SKM-1 treated with dmso at 0.1 percent for 144 hours (cell line): ENCODE measurements around the gene TPT1.
"Not testable (repeated sequence)": the region's sequence is repeated elsewhere in the genome, so short reads cannot be mapped to it uniquely, and the experiment has no call there.

ENCODE experiments used
- DNase-seq: peaks from one replicate; lab custom pipeline; 2025; ENCODE audit not compliant: unreplicated experiment; lab: John Stamatoyannopoulos, UW

TPT1 gene

DNA sequence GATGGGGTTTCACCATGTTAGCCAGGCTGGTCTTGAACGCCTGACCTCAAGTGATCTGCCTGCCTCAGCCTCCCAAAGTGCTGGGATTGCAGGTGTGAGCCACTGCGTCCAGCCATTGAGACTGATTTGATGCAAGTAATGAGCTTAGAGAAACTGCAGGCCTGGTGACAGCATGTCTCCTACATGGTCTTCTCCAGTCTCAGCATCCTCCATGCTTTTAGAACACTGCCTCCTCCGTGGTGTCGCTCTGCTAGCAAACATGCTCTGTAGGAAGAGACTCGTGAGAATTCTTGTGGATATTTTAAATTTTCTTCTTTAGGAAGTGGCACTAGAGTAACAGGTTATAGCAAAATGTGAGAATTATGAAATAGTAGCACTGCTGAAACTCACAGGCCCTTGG lies 37.1 kb downstream of the TPT1 start:
- DNase-seq: no peak

- no peak for DNase-seq
Measured at GRCh38 chr13:45303026-45303425, 38.0 kb downstream of the TPT1 start.

DNA sequence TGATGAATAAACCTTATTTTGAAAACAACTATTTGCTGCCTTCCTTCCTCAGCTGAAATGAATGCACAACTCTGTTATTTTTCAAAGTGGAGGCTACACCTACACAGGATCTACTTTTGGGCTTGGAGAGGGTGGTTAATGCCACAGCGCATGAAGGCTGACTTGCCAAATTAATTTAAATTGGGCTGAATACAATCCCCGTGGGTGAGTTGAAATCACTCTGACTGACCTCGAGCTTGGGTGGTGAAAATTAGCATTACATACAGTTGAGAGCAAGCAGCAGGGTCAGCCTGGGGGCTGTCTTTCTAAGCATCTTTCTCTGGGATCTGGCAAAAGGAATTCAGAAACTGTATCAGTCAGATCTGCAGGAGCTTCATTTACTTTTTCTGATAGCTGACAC lies 38.5 kb downstream of the TPT1 start:
- DNase-seq: no peak

GRCh38 chr13:45301263-45301662 lies 39.7 kb downstream of the TPT1 start:
- no peak for DNase-seq

- DNase-seq: no peak
Measured at GRCh38 chr13:45300190-45300985, 40.6 kb downstream of the TPT1 start.

GRCh38 chr13:45299194-45299593 lies 41.8 kb downstream of the TPT1 start:
- no peak for DNase-seq

- not testable (repeated sequence) for DNase-seq
Measured at GRCh38 chr13:45298550-45298949, 42.4 kb downstream of the TPT1 start.

DNA sequence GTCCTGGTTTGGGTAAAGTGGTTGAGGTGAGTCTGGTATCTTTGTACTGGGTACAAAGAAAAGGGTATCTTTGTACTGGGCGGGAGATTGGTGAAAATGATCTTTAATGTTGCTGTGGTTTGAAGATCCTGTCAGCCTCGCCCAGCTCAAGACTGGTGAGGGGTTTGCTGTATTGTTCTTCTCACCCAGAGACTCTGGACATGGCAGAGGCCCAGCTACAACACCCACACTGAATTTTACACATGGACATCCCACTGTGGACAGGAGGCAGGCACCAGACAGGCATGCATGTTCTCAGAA lies 42.8 kb downstream of the TPT1 start:
- DNase-seq: no peak

DNA sequence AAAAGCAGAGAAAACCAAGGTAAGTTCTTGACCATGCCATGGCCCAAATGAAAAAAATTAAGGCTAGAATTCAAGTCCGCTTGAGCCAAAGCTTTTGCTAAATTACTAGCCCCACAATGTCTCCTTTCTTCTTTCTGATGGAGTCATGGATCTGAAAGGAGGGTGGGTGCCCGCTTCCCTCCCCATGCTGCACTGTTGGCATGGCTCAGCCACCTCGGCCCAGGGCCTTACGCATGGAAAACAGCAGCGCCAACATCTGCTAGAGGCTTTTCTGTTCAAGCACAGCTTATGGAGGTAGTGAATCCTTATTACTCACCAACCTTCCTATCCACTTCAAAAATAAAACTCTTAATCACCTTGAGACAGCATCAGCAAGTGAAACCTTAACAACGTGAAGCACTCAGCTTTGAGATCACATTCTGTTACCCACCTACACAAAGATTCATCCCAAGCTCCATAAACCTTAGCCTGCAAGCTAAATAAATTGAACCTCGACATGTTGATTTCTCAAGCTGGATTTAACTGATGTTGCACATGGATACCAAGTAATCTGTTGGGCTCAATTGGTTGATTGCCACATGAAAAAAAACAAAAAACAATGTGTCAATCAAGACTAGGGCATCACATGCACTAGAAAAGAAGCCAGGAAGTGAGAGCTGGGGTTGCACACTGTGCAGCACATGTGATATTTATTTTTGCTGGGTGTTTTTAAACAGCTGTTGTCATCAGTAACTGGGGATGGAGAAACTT lies 43.4 kb downstream of the TPT1 start:
- DNase-seq: no peak

DNA sequence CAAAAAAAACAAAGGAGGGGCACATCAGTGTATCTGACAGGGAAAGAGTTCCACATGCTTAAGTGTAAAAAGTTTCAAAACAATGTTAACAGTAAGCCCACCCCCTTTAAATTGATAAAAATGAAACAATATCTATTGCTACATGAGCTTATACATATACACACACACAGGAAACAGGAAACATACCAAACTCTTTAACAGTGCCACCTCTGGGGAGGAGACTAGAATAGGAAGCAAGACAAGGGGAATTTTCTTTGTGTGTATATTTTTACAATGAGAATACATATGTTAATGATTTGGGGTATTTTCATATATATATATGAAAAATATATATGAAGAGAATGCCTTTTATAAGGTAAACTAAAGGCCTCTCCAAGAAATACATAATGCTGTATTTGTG lies 44.7 kb downstream of the TPT1 start:
- DNase-seq: no peak

GRCh38 chr13:45295536-45295935 lies 45.4 kb downstream of the TPT1 start:
- no peak for DNase-seq

- DNase-seq: no peak
Measured at GRCh38 chr13:45292176-45292575, 48.8 kb downstream of the TPT1 start.

GRCh38 chr13:45289936-45290563 lies 50.9 kb downstream of the TPT1 start:
- no peak for DNase-seq
